IMR-90 (cell line): ENCODE data around the gene RAPSN. TPM values are rescaled to one million over a fixed set of nuclear protein-coding genes. Genes with fewer than 3 reads are reported as not detected.

Experiments used
- ATAC-seq: fragments of 200-7000 bp; cut with Tn5 transposase; 2 replicates; pipeline ENCODE4 v1.9.1; 2020; ENCODE audit warnings: low read depth, mild to moderate bottlenecking, moderate library complexity
- BruUV-seq: library from RNA; stranded (reverse); fragments of 400-500 nt; replicated peaks from 2 replicates; lab custom pipeline; 2021; lab: Mats Ljungman, UMichigan
- CTCF ChIA-PET: fragments of 300-600 bp; formaldehyde crosslinking; extraction: SDS; loops from one replicate; lab custom pipeline; 2021; ENCODE audit warnings: antibody characterized with exemption; lab: Yijun Ruan, JAX
- POLR2A ChIA-PET: fragments of 300-600 bp; sonication (Branson Sonifier 250); formaldehyde crosslinking; loops from one replicate; lab custom pipeline; 2022; ENCODE audit warnings: antibody characterized with exemption; ENCODE audit not compliant: unreplicated experiment; lab: Charles Lee
- DNase-seq: peaks from one replicate; pipeline ENCODE4 v3.0.0; 2013
- H2AFZ ChIP-seq: replicated peaks from 2 replicates; pipeline ENCODE3; 2013; ENCODE audit warnings: low read length, mild to moderate bottlenecking; ENCODE audit not compliant: poor library complexity
- H2AK5ac ChIP-seq: 2 replicates; pipeline ENCODE4 v1.6.1; 2013; ENCODE audit warnings: low read depth, low read length, inconsistent platforms
- H2AK9ac ChIP-seq: replicated peaks from 2 replicates; pipeline ENCODE3; 2013; ENCODE audit warnings: mild to moderate bottlenecking, low read depth, low read length, moderate library complexity; ENCODE audit not compliant: poor library complexity
- H2BK120ac ChIP-seq: 2 replicates; pipeline ENCODE4 v1.6.1; 2013; ENCODE audit warnings: low read depth, low read length, inconsistent platforms
- H2BK15ac ChIP-seq: 3 replicates; pipeline ENCODE4 v1.6.1; 2013; ENCODE audit warnings: low read depth, low read length, inconsistent platforms
- H2BK20ac ChIP-seq: 2 replicates; pipeline ENCODE4 v1.6.1; 2013; ENCODE audit warnings: low read depth, mild to moderate bottlenecking, inconsistent platforms, low read length, moderate library complexity
- H2BK5ac ChIP-seq: 2 replicates; pipeline ENCODE4 v1.6.1; 2013; ENCODE audit warnings: mild to moderate bottlenecking, low read depth, low read length, inconsistent platforms; ENCODE audit not compliant: poor library complexity, severe bottlenecking
- H3K14ac ChIP-seq: replicated peaks from 2 replicates; pipeline ENCODE4 v1.6.1; 2013; ENCODE audit warnings: low read depth, low read length, inconsistent platforms
- H3K18ac ChIP-seq: 2 replicates; pipeline ENCODE4 v1.6.1; 2013; ENCODE audit warnings: low read depth, low read length, control low read depth
- H3K23ac ChIP-seq: 2 replicates; pipeline ENCODE4 v1.6.1; 2013; ENCODE audit warnings: low read depth, low read length, inconsistent platforms
- H3K27ac ChIP-seq: 2 replicates; pipeline ENCODE4 v1.5.1; 2013; ENCODE audit warnings: mild to moderate bottlenecking, control low read depth, low read length; ENCODE audit not compliant: insufficient read depth
- H3K27me3 ChIP-seq: 2 replicates; pipeline ENCODE4 v1.6.1; 2013; ENCODE audit warnings: low read length; ENCODE audit not compliant: control insufficient read depth, insufficient read depth
- H3K36me3 ChIP-seq: 2 replicates; pipeline ENCODE4 v1.6.1; 2013; ENCODE audit warnings: low read length, mixed read lengths; ENCODE audit not compliant: control insufficient read depth, insufficient read depth
- H3K4ac ChIP-seq: 2 replicates; pipeline ENCODE4 v1.6.1; 2013; ENCODE audit warnings: low read depth, low read length, inconsistent platforms
- H3K4me1 ChIP-seq: 2 replicates; pipeline ENCODE4 v1.6.1; 2013; ENCODE audit warnings: low read length, mixed read lengths; ENCODE audit not compliant: control insufficient read depth, insufficient read depth
- H3K4me2 ChIP-seq: 2 replicates; pipeline ENCODE4 v1.6.1; 2013; ENCODE audit warnings: low read depth, mild to moderate bottlenecking, control low read depth, low read length, moderate library complexity
- H3K4me3 ChIP-seq: 2 replicates; pipeline ENCODE4 v1.5.1; 2013; ENCODE audit warnings: low read depth, mild to moderate bottlenecking, control low read depth, low read length, moderate library complexity; ENCODE audit not compliant: insufficient read depth
- H3K56ac ChIP-seq: 2 replicates; pipeline ENCODE4 v1.6.1; 2013; ENCODE audit warnings: low read length, inconsistent platforms; ENCODE audit not compliant: insufficient read depth; ENCODE audit errors: extremely low read depth
- H3K79me1 ChIP-seq, 2 experiments: 2 replicates each; pipeline ENCODE4 v1.6.1; 2013; ENCODE audit warnings: low read length in 2 of 2, inconsistent platforms in 1 of 2, low read depth in 1 of 2
- H3K9ac ChIP-seq: 2 replicates; pipeline ENCODE4 v1.6.1; 2013; ENCODE audit warnings: low read depth, low read length, control low read depth
- H3K9me1 ChIP-seq: 2 replicates; pipeline ENCODE4 v1.6.1; 2013; ENCODE audit warnings: low read length, inconsistent platforms; ENCODE audit not compliant: insufficient read depth
- H3K9me3 ChIP-seq: 2 replicates; pipeline ENCODE4 v1.6.1; 2013; ENCODE audit warnings: low read length; ENCODE audit not compliant: control insufficient read depth, insufficient read depth
- H4K20me1 ChIP-seq: 2 replicates; pipeline ENCODE4 v1.6.1; 2013; ENCODE audit warnings: low read length, inconsistent platforms; ENCODE audit not compliant: insufficient read depth
- H4K5ac ChIP-seq: 2 replicates; pipeline ENCODE4 v1.6.1; 2013; ENCODE audit warnings: mild to moderate bottlenecking, low read depth, low read length, control low read depth
- H4K8ac ChIP-seq, 2 experiments: 2 replicates each; pipeline ENCODE4 v1.6.1; 2013; ENCODE audit warnings: low read depth in 2 of 2, low read length in 2 of 2, control low read depth in 1 of 2, inconsistent platforms in 1 of 2
- H4K91ac ChIP-seq: 2 replicates; pipeline ENCODE4 v1.6.1; 2013; ENCODE audit warnings: low read depth, low read length, inconsistent platforms; ENCODE audit not compliant: insufficient read depth
- BHLHE40 ChIP-seq: fragments of 150-350 bp; IDR thresholded peaks from 2 replicates; pipeline ENCODE4 v1.6.1; 2016; ENCODE audit warnings: mild to moderate bottlenecking, low read depth, low read length
- CEBPB ChIP-seq: IDR thresholded peaks from 2 replicates; pipeline ENCODE4 v1.6.1; 2012; ENCODE audit warnings: low read depth, low read length, improper control_type of control experiment
- CHD1 ChIP-seq: IDR thresholded peaks from 2 replicates; pipeline ENCODE4 v1.6.1; 2012; ENCODE audit warnings: low read depth, low read length, improper control_type of control experiment
- FOS ChIP-seq: fragments of 150-350 bp; IDR thresholded peaks from 2 replicates; pipeline ENCODE4 v1.6.1; 2016; ENCODE audit warnings: low read depth, low read length
- MAFK ChIP-seq: IDR thresholded peaks from 2 replicates; pipeline ENCODE4 v1.6.1; 2012; ENCODE audit warnings: low read depth, low read length, improper control_type of control experiment
- MAZ ChIP-seq: IDR thresholded peaks from 2 replicates; pipeline ENCODE4 v1.6.1; 2012; ENCODE audit warnings: low read depth, mild to moderate bottlenecking, low read length, improper control_type of control experiment, moderate library complexity, borderline replicate concordance
- MXI1 ChIP-seq: IDR thresholded peaks from 2 replicates; pipeline ENCODE4 v1.6.1; 2012; ENCODE audit warnings: low read depth, mild to moderate bottlenecking, low read length, moderate library complexity, borderline replicate concordance
- NFE2L2 ChIP-seq: fragments of 150-350 bp; IDR thresholded peaks from 2 replicates; pipeline ENCODE4 v1.6.1; 2016; ENCODE audit warnings: low read depth, mild to moderate bottlenecking, low read length
- POLR2A ChIP-seq: IDR thresholded peaks from 2 replicates; pipeline ENCODE4 v1.6.1; 2012; ENCODE audit warnings: mild to moderate bottlenecking, low read depth, low read length
- RAD21 ChIP-seq: IDR thresholded peaks from 2 replicates; pipeline ENCODE4 v1.6.1; 2012; ENCODE audit warnings: low read length, improper control_type of control experiment
- RCOR1 ChIP-seq: IDR thresholded peaks from 2 replicates; pipeline ENCODE4 v1.6.1; 2012; ENCODE audit warnings: mild to moderate bottlenecking, low read length, improper control_type of control experiment; ENCODE audit not compliant: insufficient replicate concordance
- RFX5 ChIP-seq: IDR thresholded peaks from 2 replicates; pipeline ENCODE4 v1.8.0; 2012; ENCODE audit warnings: low read depth, mild to moderate bottlenecking, low read length, moderate library complexity
- SMC3 ChIP-seq: fragments of 150-350 bp; IDR thresholded peaks from 2 replicates; pipeline ENCODE4 v1.6.1; 2016; ENCODE audit warnings: low read depth, mild to moderate bottlenecking, antibody characterized with exemption, low read length, moderate library complexity
- WGBS, 2 experiments: methylation state at CpG; one replicate each; pipeline versions ENCODE4 v1.1.5 to v1.1.7; 2013; ENCODE audit warnings: missing lambda C conversion rate in 2 of 2; ENCODE audit not compliant: insufficient read length in 1 of 2; ENCODE audit errors: extremely low coverage in 2 of 2; 5-methylcytosine and 5-hydroxymethylcytosine counted together
- dilution Hi-C: fragments of 300-500 bp; cut with HindIII; formaldehyde crosslinking; loops from one replicate; pipeline ENCODE4 v1.14.3; 2018; ENCODE audit warnings: low sequenced_read_pairs; ENCODE audit not compliant: unreplicated experiment
- in situ Hi-C: fragments of 300-500 bp; cut with MboI; formaldehyde crosslinking; loops from 3 replicates; pipeline ENCODE4 v1.14.3; 2019; ENCODE audit warnings: low sequenced_read_pairs, inconsistent platforms, mixed read lengths
- intact Hi-C: fragments of 100-400 bp; cut with micrococcal nuclease; formaldehyde crosslinking; loops from 2 replicates; pipeline ENCODE4 v1.10.0; 2022
- polyA plus RNA-seq, 3 experiments: library from polyadenylated mRNA; depleted of rRNA; stranded (reverse); fragments of >200 nt; gene quantifications; 2 replicates each; pipeline ENCODE4 v1.2.3, GENCODE V29; 2012; ENCODE audit warnings: low replicate concordance in 1 of 3
- total RNA-seq: library from RNA; depleted of rRNA; stranded (reverse); fragments of >200 nt; gene quantifications from 2 replicates; pipeline ENCODE4 v1.2.3, GENCODE V29; 2012
- TF ChIP-seq, protein P1 (sequence below): conservative IDR thresholded peaks from 2 replicates; pipeline ENCODE4 v1.5.1; 2012; ENCODE audit warnings: mild to moderate bottlenecking, low read depth, low read length, improper control_type of control experiment
- TF ChIP-seq, protein P2 (sequence below): fragments of 150-350 bp; IDR thresholded peaks from 2 replicates; pipeline ENCODE4 v1.6.1; 2016; ENCODE audit warnings: low read depth, mild to moderate bottlenecking, low read length, moderate library complexity, borderline replicate concordance

Gene RAPSN
- total and polyA plus RNA-seq, 2 of the 4 experiments (the other 2 are of a cell fraction): 0.03 TPM; not detected in 1

GRCh38 chr11:47389577-47390421 is 59.1 kb downstream of the RAPSN start:
- BruUV-seq: no TSS peak

More at GRCh38 chr11:47389577-47390421, 59.1 kb downstream of the RAPSN start:
- no peaks in the 10 kb centered on the region for H3K27me3 ChIP-seq
- H4K91ac ChIP-seq: no peak overlapping the region
- H3K18ac ChIP-seq: no peak overlapping the region
- no peak overlapping the region for H2BK15ac ChIP-seq
- no peak overlapping the region for H2BK5ac ChIP-seq
- no peak for DNase-seq
- ChIA-PET POLR2A (no interaction called here), CTCF (no interaction called here)
- no peaks in the 10 kb centered on the region for H3K79me1 ChIP-seq
- no peak overlapping the region for H3K9ac ChIP-seq
- H3K27ac ChIP-seq: no peak overlapping the region
- no peak overlapping the region for H3K23ac ChIP-seq
- H3K4ac ChIP-seq: no peak overlapping the region
- TF ChIP-seq RFX5 (no peak), BHLHE40 (no peak), MAFK (no peak), RAD21 (no peak), SMC3 (no peak), NFE2L2 (no peak), CEBPB (no peak), RCOR1 (no peak), MAZ (no peak), CHD1 (no peak), FOS (no peak), POLR2A (no peak), MXI1 (no peak)
- TF ChIP-seq, protein P1, sequence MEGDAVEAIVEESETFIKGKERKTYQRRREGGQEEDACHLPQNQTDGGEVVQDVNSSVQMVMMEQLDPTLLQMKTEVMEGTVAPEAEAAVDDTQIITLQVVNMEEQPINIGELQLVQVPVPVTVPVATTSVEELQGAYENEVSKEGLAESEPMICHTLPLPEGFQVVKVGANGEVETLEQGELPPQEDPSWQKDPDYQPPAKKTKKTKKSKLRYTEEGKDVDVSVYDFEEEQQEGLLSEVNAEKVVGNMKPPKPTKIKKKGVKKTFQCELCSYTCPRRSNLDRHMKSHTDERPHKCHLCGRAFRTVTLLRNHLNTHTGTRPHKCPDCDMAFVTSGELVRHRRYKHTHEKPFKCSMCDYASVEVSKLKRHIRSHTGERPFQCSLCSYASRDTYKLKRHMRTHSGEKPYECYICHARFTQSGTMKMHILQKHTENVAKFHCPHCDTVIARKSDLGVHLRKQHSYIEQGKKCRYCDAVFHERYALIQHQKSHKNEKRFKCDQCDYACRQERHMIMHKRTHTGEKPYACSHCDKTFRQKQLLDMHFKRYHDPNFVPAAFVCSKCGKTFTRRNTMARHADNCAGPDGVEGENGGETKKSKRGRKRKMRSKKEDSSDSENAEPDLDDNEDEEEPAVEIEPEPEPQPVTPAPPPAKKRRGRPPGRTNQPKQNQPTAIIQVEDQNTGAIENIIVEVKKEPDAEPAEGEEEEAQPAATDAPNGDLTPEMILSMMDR: no peak
- TF ChIP-seq, protein P2, sequence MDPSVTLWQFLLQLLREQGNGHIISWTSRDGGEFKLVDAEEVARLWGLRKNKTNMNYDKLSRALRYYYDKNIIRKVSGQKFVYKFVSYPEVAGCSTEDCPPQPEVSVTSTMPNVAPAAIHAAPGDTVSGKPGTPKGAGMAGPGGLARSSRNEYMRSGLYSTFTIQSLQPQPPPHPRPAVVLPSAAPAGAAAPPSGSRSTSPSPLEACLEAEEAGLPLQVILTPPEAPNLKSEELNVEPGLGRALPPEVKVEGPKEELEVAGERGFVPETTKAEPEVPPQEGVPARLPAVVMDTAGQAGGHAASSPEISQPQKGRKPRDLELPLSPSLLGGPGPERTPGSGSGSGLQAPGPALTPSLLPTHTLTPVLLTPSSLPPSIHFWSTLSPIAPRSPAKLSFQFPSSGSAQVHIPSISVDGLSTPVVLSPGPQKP: no peak
- ATAC-seq: no peak
- H3K9me1 ChIP-seq: peaks cover 6% of the 10 kb centered on the region
- intact Hi-C loops (no loop called here), dilution Hi-C loops (no loop called here), in situ Hi-C loops (no loop called here)
- H2BK20ac ChIP-seq: no peak overlapping the region
- peaks cover 9% of the 10 kb centered on the region for H3K4me1 ChIP-seq
- H2AFZ ChIP-seq: no peak overlapping the region
- no peak overlapping the region for H2BK120ac ChIP-seq
- no peak overlapping the region for H3K4me2 ChIP-seq
- H4K20me1 ChIP-seq: no peaks in the 10 kb centered on the region
- WGBS, 2 experiments: 100% methylated on average over 4 of the region's 17 CpGs; no CpG with 5 or more reads in 1 of the 2 experiments
- H3K36me3 ChIP-seq: no peaks in the 10 kb centered on the region
- no peak overlapping the region for H2AK5ac ChIP-seq
- H3K14ac ChIP-seq: no peak overlapping the region
- no peak overlapping the region for H4K5ac ChIP-seq
- no peak overlapping the region for H2AK9ac ChIP-seq
- no peak overlapping the region for H4K8ac ChIP-seq
- H3K4me3 ChIP-seq: no peak overlapping the region
- H3K56ac ChIP-seq: no peak overlapping the region
- H3K9me3 ChIP-seq: no peaks in the 10 kb centered on the region
